ENCODE results near the gene ADGRB2. TPM values are rescaled to one million over a fixed set of nuclear protein-coding genes. Genes with fewer than 3 reads are reported as not detected.

The ADGRB2 gene
- total RNA-seq, 1 experiment from 2014 or later: 16.7 TPM

- no peak for DNase-seq (ENCODE audit: low read depth)
These were observed 18.6 kb upstream of the ADGRB2 start for GRCh38 chr1:31782421-31783410.

DNA sequence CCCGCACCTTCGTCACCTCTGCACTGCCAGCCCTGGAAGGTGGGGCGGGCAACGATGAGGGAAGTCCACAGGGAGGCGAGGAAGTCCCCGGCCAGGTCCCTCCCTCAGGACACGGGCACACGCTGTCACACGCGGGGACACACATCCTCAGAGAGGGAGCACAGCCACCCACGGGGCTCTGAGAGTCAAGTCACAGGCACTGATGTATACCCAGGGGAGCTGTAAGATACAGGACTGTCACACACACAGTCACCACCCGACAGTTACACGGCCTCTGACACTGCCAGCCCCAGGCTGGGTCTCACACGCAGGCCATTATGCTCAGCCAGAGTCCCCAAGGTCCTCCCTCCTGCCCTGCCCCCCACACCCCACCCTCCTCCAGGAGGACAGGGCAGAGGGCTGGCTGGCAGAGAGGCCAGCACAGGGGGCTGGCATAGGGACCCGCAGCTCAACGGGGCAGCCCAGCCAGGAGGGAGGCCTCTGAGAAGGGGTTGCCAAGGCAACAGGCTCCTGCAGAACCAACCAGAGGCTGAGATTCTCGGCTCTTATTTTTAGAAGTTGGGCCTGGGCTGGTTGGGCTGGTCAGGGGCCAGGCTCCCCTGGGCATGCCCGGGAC is 17.7 kb upstream of the ADGRB2 start:
- no peak for DNase-seq (ENCODE audit: low read depth)

DNA sequence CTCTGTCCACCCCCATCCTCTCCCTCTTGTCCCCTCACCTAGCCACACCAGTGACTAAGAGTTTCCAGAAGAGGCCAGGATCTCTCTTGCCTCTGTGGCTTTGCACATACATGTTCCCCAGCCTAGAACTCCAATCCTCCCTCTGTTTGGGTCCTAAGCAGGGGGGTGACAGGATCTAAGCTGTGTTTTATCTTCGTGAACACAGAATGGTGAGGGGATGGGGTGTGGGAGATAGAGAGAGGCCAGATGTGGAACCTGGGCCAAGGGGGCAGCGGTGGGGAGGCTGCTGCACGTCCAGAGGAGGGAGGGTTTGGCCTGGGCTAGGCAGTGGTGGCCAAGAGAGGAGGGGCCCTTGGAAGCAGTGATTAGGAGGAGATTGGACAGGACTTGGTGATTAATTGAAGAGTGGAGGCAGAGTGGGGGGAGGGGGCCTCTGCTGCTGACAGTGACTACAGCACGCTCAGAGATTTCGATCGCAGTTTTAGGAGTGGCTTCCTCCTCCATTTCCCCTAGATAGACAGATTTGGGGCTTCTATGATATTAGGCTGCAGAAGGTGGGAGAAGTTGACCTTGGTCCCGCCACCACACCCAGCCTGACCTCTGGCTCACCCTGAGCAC is 17.1 kb upstream of the ADGRB2 start:
- DNase-seq (ENCODE audit: low read depth): peak; percentile 55

DNA sequence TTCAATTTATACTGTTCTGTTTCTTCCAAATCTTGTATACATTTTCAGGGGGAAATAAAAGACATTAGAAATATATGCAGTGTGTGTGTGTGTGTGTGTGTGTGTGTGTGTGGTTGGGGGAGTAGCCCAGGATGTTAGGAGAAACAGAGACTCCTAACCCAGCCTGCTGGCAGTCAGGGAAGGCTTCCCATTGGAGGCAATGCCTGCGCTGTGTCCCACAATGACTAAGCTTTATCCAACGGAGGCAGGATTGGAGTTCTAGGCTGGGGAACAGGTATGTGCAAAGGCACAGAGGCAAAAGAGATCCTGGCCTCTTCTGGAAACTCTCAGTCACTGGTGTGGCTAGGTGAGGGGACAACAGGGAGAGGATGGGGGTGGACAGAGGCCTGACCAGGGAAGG is 16.5 kb upstream of the ADGRB2 start:
- no peak for DNase-seq (ENCODE audit: low read depth)

DNA sequence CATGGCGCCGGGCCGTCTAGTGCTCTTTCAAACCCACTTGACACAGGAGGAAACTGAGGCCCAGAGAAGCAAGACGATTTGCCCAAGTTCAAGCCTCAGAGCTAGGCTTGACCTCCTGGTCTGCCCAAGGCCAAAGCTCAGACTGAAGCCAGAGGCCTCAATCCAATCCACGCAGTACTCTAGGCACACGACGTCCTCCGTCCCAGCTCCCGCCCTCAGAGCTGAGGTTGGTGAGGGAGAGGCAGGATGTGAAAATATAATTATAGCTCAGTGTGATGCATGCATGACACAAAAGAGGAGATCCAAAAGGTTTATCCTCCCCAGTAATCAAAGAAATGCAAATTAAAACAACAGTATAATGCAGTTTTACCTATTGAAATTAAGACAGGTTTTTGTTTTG is 15.5 kb upstream of the ADGRB2 start:
- DNase-seq (ENCODE audit: low read depth): no peak

- DNase-seq (ENCODE audit: low read depth): no peak
These were observed 14.8 kb upstream of the ADGRB2 start for GRCh38 chr1:31778763-31779488.

- DNase-seq (ENCODE audit: low read depth): no peak
These were observed 12.4 kb upstream of the ADGRB2 start for GRCh38 chr1:31776516-31776915.

GRCh38 chr1:31776032-31776431 is 11.9 kb upstream of the ADGRB2 start:
- DNase-seq (ENCODE audit: low read depth): no peak

- DNase-seq (ENCODE audit: low read depth): no peak
These were observed 11.3 kb upstream of the ADGRB2 start for GRCh38 chr1:31775210-31775999.

GRCh38 chr1:31774495-31774894 is 10.4 kb upstream of the ADGRB2 start:
- no peak for DNase-seq (ENCODE audit: low read depth)

DNA sequence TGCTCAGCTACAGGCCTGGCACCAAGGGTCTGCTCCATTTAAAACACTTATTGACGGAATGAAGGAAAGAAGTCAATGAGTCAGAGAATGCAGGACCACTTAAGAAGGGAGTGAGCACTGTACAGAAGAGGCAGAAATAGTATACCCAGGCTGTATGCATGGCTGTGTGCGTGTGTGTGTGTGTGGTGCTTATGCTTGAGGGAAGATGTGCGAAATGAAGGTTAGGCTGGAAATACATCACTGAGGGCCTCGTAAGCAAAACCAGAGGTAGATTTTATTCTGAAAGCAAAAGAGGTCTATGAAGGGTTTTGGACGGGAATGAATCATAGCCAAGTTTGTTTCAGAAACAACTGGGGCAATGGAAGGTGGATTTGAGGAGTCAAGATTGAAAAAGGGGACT is 9.7 kb upstream of the ADGRB2 start:
- no peak for DNase-seq (ENCODE audit: low read depth)

DNA sequence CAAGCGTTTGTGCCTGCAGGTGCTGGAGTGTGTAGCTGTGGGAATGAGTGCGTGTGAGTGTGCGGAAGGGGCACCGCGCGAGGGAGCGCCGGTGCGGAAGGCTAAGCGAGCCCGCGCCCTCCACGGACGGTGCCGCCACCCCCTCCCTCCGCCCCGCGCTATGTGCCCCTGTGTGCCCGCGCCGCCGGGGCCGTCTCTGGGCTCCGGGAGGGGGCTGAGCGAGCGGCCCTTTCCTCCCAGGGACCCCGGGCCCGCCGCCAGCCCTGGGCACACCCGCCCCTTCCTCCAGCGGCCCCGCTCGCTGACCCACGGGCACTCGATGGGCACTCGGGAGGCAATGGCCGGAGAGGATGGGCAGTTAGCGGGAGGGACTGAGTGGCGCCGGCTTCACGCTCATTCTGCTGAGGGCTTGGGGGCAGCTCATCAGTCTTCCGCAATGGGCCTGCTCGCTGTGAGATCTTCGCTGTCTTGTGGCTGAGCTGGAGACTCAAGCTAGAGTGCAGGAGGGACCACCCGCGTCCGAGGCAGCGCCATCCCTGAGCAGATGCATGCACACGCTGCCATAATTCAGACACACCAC is 8.6 kb upstream of the ADGRB2 start:
- no peak for DNase-seq (ENCODE audit: low read depth)

DNA sequence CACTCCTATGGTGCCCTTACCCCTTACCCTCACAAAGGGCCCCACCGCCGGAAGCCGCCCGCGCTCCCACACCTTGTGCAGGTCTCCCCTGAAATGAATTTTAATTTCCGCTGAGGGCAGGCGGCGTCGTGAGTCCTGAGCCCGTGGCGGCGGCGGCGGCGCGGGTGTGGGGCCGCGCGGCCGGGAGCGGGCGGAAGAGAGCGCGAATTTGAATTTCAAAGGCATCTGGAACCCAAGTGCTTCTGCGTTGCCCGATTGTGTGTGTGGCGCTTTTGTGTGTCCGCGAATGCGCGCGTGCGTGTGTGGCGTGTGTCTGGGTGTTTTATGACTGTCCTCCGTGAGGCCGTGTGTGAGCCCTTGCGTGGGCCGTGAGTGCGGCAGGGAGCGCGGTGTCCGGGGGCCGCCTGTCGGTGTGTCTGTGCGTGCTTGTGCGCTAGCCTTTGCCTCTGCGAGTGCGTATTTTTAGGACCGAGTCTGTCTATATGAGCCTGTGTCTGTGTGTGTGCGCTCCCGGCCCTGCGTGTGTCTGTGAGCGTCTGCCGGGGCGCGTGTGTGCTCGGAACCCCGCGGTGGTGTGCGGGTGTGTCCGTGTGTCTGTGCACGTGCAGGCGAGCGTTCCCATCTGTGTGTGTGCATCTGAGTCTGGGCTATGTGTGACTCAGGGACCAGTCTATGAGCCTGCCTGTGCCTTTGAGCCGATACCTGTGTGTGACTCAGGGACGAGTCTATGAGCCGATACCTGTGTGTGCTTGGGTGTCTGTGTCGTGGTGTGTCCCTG is 7.9 kb upstream of the ADGRB2 start:
- DNase-seq (ENCODE audit: low read depth): no peak

- peak; percentile 49 for DNase-seq (ENCODE audit: low read depth)
These were observed 5.7 kb upstream of the ADGRB2 start for GRCh38 chr1:31769720-31770390.

DNA sequence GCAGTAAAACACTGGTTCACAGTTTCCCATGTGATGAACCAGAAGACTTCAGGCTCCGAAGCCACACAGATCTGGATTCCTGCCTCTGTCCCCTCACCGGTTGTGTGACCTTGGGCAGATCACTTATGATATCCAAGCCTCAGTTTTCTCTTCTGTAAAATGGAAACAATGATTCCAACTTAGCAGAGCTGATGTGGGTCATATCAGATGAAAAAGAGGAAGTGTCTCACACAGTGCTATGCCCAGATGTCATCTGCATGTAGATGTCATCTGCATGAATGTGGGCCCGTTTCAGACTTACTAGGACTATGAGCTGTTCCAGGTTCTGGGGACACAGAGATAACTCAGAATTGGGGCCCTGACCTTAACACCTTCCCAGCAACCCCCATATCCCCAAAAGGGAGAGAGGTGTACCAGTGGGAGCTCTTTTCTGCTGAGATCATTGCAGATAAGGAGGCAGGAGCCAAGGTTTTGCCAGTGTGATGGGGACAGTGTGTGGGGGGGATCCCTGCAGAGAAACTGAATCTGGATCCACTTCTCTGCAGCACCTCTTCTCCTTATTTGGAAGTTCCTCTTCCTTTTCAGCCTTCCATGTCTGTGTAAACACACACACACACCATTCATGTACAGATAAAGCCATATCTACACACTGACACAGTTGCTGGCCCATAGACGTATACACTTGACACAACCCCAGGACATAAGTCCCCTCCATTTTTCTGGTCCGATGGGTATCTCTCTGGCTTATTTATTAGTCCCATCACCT is 5.0 kb upstream of the ADGRB2 start:
- DNase-seq (ENCODE audit: low read depth): no peak

DNA sequence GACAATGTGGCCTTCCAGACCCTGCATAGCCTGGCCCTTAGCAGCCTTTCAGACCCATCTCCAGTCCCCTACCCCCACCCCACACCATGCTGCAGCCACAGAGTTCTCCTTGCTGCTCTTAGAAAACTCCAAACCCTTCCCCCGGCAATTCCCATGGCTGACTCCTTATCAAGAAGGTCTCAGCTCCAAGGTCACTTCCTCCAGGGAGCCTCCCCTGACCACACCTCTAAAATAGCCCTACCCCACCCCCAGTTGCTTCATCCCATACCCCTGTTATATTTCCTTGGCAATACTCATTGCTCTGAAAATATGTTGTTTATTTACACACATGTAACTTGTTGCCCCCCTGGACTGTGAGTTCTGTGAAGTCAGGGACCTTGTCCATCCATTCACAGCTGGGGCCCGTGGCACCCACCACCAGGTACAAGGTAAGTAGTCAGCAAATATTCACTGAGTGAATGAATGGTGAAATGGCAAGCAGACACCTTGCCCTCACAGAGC is 4.3 kb upstream of the ADGRB2 start:
- no peak for DNase-seq (ENCODE audit: low read depth)

DNA sequence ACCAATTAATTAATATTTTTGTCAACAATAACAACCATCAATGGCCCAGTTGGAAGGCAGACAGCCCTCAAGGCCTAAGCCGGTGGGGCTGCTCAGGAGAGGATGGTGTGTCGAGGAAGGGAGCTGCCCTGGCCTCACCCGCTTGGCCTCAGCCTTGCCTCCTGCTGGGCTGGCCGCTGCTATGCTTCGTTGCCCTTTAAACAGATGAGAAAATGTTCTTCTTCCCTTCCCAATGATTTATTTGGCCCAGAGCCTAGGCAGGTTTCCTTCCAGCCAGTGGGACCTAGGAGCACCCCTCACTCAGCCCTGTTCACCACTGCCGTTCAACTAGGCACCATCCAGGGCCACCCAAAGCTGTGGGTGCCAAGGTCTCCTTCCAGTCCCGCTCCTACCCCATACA is 3.1 kb upstream of the ADGRB2 start:
- no peak for DNase-seq (ENCODE audit: low read depth)

- no peak for DNase-seq (ENCODE audit: low read depth)
These were observed 1.4 kb upstream of the ADGRB2 start for GRCh38 chr1:31765516-31765915.
